ENCODE results near the gene FREM2. TPM values are rescaled to one million over a fixed set of nuclear protein-coding genes. Genes with fewer than 3 reads are reported as not detected.

Gene FREM2
- polyA plus RNA-seq, 2 of the 4 experiments (the other 2 are of a cell fraction) = not detected

DNA sequence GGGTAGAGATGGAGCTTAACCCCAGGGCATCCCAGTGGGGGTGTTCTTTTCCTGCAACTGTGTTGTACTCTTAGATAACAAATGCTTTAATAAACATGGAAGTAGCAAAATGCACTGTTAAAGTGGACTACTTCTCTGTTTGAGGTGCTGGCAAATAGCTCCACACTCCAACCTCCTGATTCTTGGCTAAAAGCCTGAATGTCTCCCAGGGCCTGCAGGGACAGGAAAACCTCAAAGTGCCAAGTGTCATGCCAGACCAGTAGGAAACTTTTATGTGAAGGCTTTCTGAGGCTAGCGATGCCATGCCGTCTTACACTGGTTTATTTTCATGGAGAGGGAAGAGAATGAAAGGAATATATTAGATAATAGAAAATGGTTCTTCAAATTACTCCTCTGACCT is 6.8 kb downstream of the FREM2 start:
- no peak for FAIRE-seq

GRCh38 chr13:38697197-38697596 is 10.3 kb downstream of the FREM2 start:
- Histone ChIP-seq H3K27ac (no peak overlapping the region), H3K4me3 (no peak overlapping the region), H3K4me1 (no peaks in the 10 kb centered on the region), H3K4me2 (no peak overlapping the region), H3K9me3 (no peaks in the 10 kb centered on the region)
- DNase-seq (ENCODE audit: low read depth in 1 of 2, low spot score in 1 of 2) (no peak), FAIRE-seq (no peak), ATAC-seq (no peak)
- TF ChIP-seq HEYL (CRISPR knock-in tag; IDR thresholded peaks at IDR 0.05) = no peak
- TF ChIP-seq JUN (IDR thresholded peaks at IDR 0.05) = no peak
- no peak for TF ChIP-seq KDM5A (IDR thresholded peaks at IDR 0.05)
- TF ChIP-seq, protein P1, sequence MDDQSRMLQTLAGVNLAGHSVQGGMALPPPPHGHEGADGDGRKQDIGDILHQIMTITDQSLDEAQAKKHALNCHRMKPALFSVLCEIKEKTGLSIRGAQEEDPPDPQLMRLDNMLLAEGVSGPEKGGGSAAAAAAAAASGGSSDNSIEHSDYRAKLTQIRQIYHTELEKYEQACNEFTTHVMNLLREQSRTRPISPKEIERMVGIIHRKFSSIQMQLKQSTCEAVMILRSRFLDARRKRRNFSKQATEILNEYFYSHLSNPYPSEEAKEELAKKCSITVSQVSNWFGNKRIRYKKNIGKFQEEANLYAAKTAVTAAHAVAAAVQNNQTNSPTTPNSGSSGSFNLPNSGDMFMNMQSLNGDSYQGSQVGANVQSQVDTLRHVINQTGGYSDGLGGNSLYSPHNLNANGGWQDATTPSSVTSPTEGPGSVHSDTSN (IDR thresholded peaks at IDR 0.05) = no peak
- no peak for TF ChIP-seq MYC (IDR thresholded peaks at IDR 0.05; ENCODE audit: borderline replicate concordance, low read length)
- no peak for TF ChIP-seq RAD21 (conservative IDR thresholded peaks at IDR 0.05 in 1 of 2, IDR thresholded peaks at IDR 0.05 in 1 of 2)
- TF ChIP-seq, protein P2, sequence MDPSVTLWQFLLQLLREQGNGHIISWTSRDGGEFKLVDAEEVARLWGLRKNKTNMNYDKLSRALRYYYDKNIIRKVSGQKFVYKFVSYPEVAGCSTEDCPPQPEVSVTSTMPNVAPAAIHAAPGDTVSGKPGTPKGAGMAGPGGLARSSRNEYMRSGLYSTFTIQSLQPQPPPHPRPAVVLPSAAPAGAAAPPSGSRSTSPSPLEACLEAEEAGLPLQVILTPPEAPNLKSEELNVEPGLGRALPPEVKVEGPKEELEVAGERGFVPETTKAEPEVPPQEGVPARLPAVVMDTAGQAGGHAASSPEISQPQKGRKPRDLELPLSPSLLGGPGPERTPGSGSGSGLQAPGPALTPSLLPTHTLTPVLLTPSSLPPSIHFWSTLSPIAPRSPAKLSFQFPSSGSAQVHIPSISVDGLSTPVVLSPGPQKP (IDR thresholded peaks at IDR 0.05; ENCODE audit: low read depth, low read length) = no peak
- no peak for TF ChIP-seq CHD4 (IDR thresholded peaks at IDR 0.05; ENCODE audit: borderline replicate concordance)
- no peak for TF ChIP-seq SMC3 (IDR thresholded peaks at IDR 0.05)
- no peak for TF ChIP-seq BHLHE40 (IDR thresholded peaks at IDR 0.05; ENCODE audit: low read depth, low read length)
- TF ChIP-seq TFCP2L1 (CRISPR knock-in tag; IDR thresholded peaks at IDR 0.05) = no peak
- TF ChIP-seq CBX8 (IDR thresholded peaks at IDR 0.05) = no peak
- no peak for TF ChIP-seq SREBF2 (IDR thresholded peaks at IDR 0.05)
- TF ChIP-seq, protein P3, sequence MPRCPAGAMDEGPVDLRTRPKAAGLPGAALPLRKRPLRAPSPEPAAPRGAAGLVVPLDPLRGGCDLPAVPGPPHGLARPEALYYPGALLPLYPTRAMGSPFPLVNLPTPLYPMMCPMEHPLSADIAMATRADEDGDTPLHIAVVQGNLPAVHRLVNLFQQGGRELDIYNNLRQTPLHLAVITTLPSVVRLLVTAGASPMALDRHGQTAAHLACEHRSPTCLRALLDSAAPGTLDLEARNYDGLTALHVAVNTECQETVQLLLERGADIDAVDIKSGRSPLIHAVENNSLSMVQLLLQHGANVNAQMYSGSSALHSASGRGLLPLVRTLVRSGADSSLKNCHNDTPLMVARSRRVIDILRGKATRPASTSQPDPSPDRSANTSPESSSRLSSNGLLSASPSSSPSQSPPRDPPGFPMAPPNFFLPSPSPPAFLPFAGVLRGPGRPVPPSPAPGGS (IDR thresholded peaks at IDR 0.05) = no peak
- no peak for TF ChIP-seq ZC3H11A (IDR thresholded peaks at IDR 0.05)
- ChIA-PET POLR2A (no interaction called here), CTCF (interaction anchor here (1.3 kb wide), 1 partner anchor 10 kb away, joined by 3 read pairs; the partner anchor contains the start of gene FREM2)
- WGBS (ENCODE audit: missing lambda C conversion rate) = 14% methylated on average over 1 of the region's 1 CpG

More for the DNA sequence above, 6.8 kb downstream of the FREM2 start:
- Histone ChIP-seq H3K4me1 (no peaks in the 10 kb centered on the region), H3K27ac (no peak overlapping the region), H3K4me2 (no peak overlapping the region), H3K4me3 (no peak overlapping the region), H3K9me3 (no peaks in the 10 kb centered on the region)
- WGBS (ENCODE audit: missing lambda C conversion rate) = 2% methylated on average over 2 of the region's 2 CpGs
- CTCF ChIA-PET = no interaction called here
- TF ChIP-seq MAFK (IDR thresholded peaks at IDR 0.05; ENCODE audit: partially characterized antibody) = no peak
- TF ChIP-seq RFX5 (IDR thresholded peaks at IDR 0.05) = no peak
- TF ChIP-seq JUNB (IDR thresholded peaks at IDR 0.05) = no peak
- TF ChIP-seq, protein P1 (IDR thresholded peaks at IDR 0.05) = no peak
- no peak for TF ChIP-seq ZNF302 (CRISPR knock-in tag; IDR thresholded peaks at IDR 0.05)
- TF ChIP-seq REST (IDR thresholded peaks at IDR 0.05) = no peak
- TF ChIP-seq, protein P3 (IDR thresholded peaks at IDR 0.05) = no peak
- TF ChIP-seq, protein P2 (IDR thresholded peaks at IDR 0.05; ENCODE audit: low read depth, low read length) = no peak
- no peak for TF ChIP-seq HOXA7 (CRISPR knock-in tag; IDR thresholded peaks at IDR 0.05)
- no peak for TF ChIP-seq TFCP2L1 (CRISPR knock-in tag; IDR thresholded peaks at IDR 0.05)
- TF ChIP-seq MAZ (IDR thresholded peaks at IDR 0.05; ENCODE audit: borderline replicate concordance, low read depth, low read length) = no peak
- ATAC-seq (no peak), DNase-seq (ENCODE audit: low read depth in 1 of 2, low spot score in 1 of 2) (no peak)
- POLR2A ChIA-PET = no interaction called here
